ENCODE measurements around the gene CACNA1I.

CACNA1I gene

GRCh38 chr22:39569066-39569465 lies 1.5 kb upstream of the CACNA1I start:
- DNase-seq = no peak

DNA sequence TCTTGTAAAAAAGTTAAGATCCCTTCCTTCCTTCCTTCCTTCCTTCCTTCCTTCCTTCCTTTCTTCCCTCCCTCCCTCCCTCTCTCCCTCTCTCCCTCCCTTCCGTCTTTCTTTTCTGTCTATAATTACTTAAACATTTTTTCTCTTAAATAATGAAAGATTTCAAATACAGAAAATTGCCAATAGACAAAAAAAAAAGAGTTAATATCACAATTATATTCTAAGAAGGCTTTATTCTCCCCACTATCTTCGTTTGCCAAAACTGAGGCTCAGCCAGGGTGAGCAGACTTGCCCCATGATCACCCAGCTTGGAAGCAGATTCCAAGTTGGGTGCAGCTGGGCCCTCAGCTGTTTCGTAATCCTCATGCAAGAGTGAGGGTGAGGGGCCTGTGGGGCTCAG lies 327 bp upstream of the CACNA1I start:
- no peak for DNase-seq

- no peak for DNase-seq
Measured at GRCh38 chr22:39571538-39571937, 985 bp downstream of the CACNA1I start.

GRCh38 chr22:39574779-39575551 lies 4.4 kb downstream of the CACNA1I start:
- no peak for DNase-seq

GRCh38 chr22:39575552-39575825 lies 4.9 kb downstream of the CACNA1I start:
- no peak for DNase-seq

DNA sequence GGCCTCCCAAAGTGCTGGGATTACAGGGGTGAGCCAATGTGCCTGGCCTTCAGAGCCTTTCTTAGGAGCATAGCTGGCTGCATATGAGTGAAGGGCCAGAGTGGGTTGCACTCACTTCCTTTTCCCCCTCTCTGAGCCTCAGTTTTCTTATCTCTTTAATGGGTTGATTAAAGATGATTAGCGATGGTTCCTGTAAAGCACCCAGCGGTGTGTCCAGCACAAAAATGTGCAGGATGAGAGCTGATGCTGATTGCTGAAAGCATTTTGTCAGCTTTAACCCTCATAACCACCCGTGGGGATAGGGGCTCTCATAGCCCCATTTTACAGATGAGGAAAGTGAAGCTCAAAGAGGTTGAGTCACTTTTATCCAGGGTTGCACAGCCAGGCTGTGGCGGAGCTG lies 5.5 kb downstream of the CACNA1I start:
- no peak for DNase-seq

DNA sequence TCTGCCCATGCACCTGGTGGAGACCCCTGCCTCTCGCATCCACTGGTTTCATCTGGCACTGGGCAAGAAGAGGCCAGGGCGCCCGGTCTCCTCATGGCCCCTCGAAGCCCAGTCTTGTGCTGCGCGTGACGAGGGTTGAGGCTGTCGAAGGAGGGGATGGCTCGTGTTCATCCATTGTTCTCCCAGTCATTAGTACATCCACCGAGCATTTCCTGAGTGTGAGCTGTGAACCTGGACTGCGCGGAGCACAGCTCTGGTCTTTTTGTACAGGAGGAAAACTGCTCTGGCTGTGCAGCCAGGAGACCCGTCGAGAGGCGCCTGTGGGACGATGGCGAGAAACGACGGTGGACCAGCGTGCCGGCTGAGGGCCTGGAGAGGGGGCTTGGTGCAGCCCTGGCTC lies 6.8 kb downstream of the CACNA1I start:
- DNase-seq = no peak

DNA sequence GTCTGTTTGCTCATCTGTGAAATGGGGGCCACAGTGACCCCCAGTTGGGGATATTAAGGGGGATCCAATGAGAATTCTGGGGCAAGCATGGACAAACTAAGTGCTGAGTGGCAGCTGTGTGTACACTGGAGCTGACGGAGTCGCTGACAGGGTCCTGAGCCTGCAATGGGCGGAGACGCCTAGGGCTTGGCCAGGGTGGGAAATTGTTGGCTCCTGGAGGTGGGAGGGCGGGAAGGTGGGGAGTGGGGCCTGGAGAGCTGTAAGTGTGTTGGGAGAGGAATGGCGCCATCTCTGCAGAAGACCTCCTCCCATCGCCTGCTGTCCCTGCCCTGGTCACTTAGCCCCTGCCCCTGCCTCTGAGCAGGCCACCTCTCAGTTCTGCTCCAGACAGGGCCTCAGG lies 7.3 kb downstream of the CACNA1I start:
- no peak for DNase-seq

DNA sequence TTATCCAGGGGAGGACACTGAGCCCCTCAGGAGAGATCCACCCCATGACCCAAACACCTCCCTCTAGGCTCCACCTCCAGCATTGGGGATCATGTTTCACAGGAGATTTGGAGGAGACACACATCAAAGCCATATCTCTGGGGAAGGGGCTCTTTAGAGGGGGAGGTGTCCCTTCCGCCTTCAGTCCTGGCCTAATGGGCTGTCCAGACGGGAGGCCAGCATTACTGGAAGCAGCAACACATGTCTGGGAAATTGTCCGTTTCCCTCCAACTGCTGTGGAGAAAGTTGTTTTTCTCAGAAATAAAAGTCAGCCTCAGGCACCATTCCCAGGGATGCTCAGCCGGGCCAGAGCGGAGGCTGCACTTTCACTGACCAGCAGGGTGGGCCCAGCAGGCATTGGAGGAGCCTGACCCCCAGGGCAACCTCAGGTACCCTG lies 9.5 kb downstream of the CACNA1I start:
- no peak for DNase-seq

DNA sequence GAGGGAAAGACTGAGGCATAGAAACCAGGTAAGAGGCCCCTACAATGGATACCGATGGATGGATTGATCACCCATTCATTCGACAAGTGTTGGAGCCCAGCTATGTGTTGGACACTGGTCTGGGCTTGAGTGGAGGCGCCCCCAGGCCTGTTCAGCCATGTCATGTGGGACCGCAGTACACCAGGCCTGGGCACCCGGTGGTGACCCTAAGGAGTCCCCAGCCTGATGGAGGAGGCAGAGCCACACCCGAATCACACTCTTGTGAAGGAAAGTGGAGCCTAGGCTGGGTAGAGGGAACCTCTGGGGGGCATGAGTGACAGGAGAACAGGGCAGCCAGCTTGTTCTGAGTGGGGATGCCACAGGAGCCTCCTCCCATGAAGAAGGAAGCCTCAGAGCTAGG lies 10.2 kb downstream of the CACNA1I start:
- no peak for DNase-seq

GRCh38 chr22:39581303-39581702 lies 10.8 kb downstream of the CACNA1I start:
- DNase-seq = no peak

DNA sequence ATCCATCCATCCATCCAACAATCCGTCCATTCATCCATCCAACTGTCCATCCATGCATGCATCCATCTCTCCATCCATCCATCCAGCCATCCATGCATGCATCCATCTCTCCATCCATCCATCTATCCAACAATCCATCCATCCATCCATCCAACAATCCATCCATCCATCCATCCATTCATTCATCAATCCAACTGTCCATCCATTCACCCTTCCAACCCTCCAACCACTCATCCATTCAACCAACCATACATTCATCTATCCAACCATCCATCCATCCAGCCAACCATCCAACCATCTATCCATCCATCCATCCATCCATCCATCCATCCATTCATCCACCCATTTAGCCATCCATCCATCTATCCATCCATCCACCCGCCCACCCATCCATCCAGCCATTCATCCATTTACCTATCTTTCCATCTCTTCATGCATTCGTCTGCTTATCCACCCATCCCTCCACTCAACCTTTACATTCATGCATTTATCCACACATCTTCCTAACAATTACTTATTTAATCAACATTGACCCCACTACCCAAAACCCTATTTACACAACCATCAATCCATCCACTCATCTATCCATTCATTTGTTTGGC lies 12.6 kb downstream of the CACNA1I start:
- DNase-seq = no peak

- DNase-seq = no peak
Measured at GRCh38 chr22:39589875-39590274, 19.3 kb downstream of the CACNA1I start.

- DNase-seq = no peak
Measured at GRCh38 chr22:39592081-39593065, 21.8 kb downstream of the CACNA1I start.

DNA sequence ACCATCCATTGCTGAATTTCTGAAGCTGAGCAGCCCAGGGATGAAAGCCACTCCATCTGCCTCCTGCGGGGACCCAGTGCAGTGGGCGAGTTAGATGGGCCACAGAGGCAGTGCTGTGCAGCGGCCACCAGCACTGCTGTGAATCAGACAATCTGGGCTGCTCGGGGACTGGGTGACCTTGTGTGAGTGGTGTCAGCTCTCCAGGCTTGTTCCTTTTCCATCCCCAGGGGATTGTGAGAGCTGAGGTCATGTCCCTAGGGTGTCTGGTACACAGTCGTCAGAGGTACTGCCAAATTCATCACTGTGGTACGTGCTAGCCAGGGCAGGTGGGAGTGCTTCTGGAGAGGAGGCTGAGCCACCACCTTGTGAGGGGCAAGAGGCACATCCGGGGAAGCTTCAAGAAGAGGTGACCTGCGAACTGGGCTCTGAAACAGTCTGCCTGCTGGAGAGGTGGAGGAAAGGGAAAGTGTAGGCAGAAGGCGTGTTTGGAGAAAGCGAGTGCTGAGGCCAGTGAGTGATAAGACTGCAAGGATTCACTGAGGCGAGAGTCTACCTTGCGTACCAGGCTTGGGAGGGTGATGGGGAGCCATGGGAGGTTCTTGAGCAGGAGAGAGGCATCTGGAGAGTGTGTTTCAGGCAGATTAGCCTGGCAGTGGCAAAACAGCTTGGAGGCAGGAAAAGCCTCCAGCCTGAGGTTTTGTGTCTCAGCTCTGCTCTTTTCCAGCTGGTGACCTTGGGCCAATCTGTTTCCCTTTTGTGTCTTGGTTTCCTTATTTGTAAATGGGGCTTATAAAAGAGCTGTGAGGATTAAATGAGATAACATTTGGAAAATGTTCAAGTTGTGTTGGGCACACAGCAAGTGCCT lies 22.7 kb downstream of the CACNA1I start:
- no peak for DNase-seq

GRCh38 chr22:39593931-39594285 lies 23.4 kb downstream of the CACNA1I start:
- no peak for DNase-seq

DNA sequence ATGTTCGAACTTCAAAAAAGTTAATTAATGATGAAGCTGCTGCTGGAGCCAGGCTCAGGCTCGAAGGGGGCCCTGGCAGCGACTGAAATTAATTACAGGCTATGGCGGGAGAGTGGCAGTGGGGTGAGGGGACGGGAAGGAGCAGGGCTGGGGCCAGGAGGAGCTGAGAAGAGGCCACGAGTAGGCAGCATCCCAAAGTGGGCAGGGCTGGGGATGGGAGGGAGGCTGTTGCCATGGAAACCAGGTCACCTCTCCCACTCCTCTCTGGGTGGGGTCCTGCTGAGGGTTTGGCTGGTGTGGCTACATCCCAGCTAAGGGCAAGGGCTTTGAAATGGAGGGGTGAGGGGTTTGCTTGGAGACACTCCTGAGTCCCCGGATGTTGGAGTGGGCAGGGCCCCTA lies 23.9 kb downstream of the CACNA1I start:
- DNase-seq = no peak

- DNase-seq = no peak
Measured at GRCh38 chr22:39595622-39596172, 25.1 kb downstream of the CACNA1I start.

DNA sequence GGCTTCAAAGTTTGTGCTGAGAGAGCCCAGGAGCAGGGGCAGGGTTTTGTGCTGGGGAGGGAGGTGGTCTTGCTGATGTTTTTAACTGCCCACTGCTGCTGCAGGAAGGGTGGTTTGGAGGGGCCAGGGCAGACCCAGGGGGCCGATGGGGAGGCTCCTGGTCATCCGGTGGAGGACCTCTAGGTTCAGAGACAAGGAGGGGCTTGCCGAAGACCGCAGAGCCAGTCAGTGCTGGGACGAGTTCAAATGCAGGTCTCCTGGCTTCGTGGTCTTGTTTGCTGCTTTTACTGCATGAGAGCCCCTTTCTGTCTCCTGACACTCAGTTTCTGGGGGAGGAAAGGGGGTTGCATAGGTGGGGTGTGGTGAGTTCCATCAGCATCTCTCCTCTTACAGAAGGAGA lies 26.0 kb downstream of the CACNA1I start:
- DNase-seq = no peak

- DNase-seq = no peak
Measured at GRCh38 chr22:39597236-39597869, 26.8 kb downstream of the CACNA1I start.

DNA sequence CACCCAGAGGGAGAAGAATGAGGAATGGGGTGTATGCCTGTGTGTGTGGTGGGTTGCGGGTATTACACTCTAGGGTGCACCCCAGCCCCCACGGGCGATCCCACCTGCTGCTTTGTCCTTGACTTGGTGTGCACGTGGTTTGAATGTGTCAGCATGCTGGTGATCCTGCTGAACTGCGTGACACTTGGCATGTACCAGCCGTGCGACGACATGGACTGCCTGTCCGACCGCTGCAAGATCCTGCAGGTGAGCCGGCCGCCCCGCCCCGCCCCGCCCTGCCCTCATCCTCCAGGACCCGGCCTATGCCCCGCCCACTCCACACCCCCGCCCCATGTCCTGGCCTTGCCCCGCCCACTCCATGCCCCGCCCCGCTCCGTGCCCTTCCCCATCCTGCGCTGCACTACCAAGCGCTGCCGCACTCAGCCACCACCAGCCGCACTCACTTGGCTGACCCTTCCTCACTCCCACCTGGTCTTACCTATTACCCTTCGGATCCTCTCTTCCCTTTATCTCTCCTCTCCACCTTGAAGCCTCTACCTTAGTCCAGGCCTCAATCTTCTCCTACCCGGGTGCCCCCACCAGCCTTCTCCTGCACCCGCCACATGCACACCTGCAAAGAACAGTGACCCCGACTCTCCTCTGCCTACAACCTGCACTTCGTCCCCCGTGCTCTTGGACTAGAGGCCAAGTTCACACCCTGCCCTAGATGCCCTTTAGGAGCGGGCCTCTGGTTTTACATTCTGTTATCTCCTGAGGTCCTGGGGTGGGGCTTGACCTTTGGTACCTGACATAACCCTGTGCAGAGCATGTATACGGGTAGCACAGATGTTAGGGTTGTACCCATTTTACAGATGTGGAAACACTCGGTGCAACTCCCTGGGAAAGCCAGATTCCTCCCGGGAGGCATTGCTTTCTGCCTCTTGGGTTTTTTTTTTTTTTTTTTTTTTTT lies 27.7 kb downstream of the CACNA1I start:
- peak; percentile 91 for DNase-seq
